Prostate gland (tissue), 2 donors: ENCODE results near the gene BACH1. TPM values are rescaled to one million over a fixed set of nuclear protein-coding genes. Genes with fewer than 3 reads are reported as not detected.

ENCODE experiments used
- DNase-seq: peaks from one replicate; pipeline ENCODE4 v3.0.0-alpha.2; 2019; ENCODE audit warnings: low spot score
- H3K27ac ChIP-seq, 2 donors: fragments of 200-600 bp; sonication (generic); 2 replicates each; pipeline ENCODE4 v1.5.1; 2017 to 2019
- H3K27me3 ChIP-seq: fragments of 200-600 bp; sonication (generic); replicated peaks from 2 replicates; pipeline ENCODE4 v1.5.1; 2019; ENCODE audit not compliant: insufficient read depth
- H3K36me3 ChIP-seq, 2 donors: fragments of 200-600 bp; sonication (generic); 1 replicate in 1 of 2; 2 replicates in 1 of 2; pipeline versions ENCODE4 v1.5.1 to v1.8.1; 2017 to 2019
- H3K4me1 ChIP-seq: fragments of 200-600 bp; sonication (generic); replicated peaks from 2 replicates; pipeline ENCODE4 v1.5.1; 2019
- H3K4me3 ChIP-seq, 2 donors: fragments of 200-600 bp; sonication (generic); 2 replicates each; pipeline ENCODE4 v1.5.1; 2017 to 2019
- H3K9me3 ChIP-seq: fragments of 200-600 bp; sonication (generic); 2 replicates; pipeline ENCODE4 v1.5.1; 2017
- POLR2A ChIP-seq: fragments of 450-650 bp; IDR thresholded peaks from one replicate; pipeline ENCODE4 v1.6.1; 2016; ENCODE audit warnings: antibody characterized with exemption, mild to moderate bottlenecking
- POLR2AphosphoS5 ChIP-seq: sonication (generic); formaldehyde crosslinking; IDR thresholded peaks from one replicate; pipeline ENCODE4 v1.6.1; 2017; ENCODE audit warnings: antibody characterized with exemption
- WGBS: methylation state at CpG from one replicate; pipeline ENCODE4 v1.1.5; 2018; 5-methylcytosine and 5-hydroxymethylcytosine counted together
- intact Hi-C: fragments of 100-400 bp; cut with DNase I; formaldehyde crosslinking; loops from one replicate; pipeline ENCODE4 v1.14.2; 2022
- total RNA-seq, 2 donors: library from RNA; depleted of rRNA; stranded (reverse); fragments of >200 nt; gene quantifications; one replicate each; pipeline ENCODE4 v1.1.0, GENCODE V29; 2016
- TF ChIP-seq, protein P1 (sequence below), 4 experiments: fragments of 200-600 bp in 2 of 4; fragments of 450-650 bp in 2 of 4; sonication (generic) in 2 of 4; IDR thresholded peaks; 1 replicate in 3 of 4; 2 replicates in 1 of 4; pipeline ENCODE4 v1.5.1; 2016 to 2019; ENCODE audit warnings: antibody characterized with exemption in 4 of 4, mild to moderate bottlenecking in 2 of 4, moderate library complexity in 2 of 4

Gene BACH1
- total RNA-seq, 2 donors from 2014 or later, result 42.4 to 46.2 TPM

DNA sequence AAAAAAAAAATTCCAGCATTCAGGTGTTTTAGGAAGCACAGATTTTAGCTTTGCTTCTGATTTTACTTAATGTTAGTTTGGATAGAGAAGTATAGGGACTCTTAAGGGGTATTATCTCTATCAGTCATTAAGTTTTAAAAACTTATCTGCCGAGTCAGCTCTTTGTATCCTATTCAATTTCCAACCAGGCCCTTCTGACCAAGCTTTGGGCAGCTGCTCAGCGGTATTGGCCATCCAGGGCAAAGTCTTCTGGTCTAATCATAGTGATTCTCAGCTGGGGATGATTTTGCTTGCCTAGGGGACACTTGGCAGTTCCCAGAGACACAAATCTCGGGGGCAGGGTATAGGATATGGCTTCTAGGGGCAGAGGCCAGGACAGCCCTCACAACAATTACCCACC is 47.6 kb downstream of the BACH1 start:
- 99% methylated on average over 3 of the region's 3 CpGs for WGBS
- Histone ChIP-seq H3K4me1 (no peaks in the 10 kb centered on the region), H3K27me3 (no peaks in the 10 kb centered on the region), H3K27ac (no peak overlapping the region), H3K4me3 (no peak overlapping the region), H3K36me3 (no peaks in the 10 kb centered on the region), H3K9me3 (no peaks in the 10 kb centered on the region)
- TF ChIP-seq POLR2A, result no peak
- TF ChIP-seq, protein P1, sequence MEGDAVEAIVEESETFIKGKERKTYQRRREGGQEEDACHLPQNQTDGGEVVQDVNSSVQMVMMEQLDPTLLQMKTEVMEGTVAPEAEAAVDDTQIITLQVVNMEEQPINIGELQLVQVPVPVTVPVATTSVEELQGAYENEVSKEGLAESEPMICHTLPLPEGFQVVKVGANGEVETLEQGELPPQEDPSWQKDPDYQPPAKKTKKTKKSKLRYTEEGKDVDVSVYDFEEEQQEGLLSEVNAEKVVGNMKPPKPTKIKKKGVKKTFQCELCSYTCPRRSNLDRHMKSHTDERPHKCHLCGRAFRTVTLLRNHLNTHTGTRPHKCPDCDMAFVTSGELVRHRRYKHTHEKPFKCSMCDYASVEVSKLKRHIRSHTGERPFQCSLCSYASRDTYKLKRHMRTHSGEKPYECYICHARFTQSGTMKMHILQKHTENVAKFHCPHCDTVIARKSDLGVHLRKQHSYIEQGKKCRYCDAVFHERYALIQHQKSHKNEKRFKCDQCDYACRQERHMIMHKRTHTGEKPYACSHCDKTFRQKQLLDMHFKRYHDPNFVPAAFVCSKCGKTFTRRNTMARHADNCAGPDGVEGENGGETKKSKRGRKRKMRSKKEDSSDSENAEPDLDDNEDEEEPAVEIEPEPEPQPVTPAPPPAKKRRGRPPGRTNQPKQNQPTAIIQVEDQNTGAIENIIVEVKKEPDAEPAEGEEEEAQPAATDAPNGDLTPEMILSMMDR (IDR thresholded peaks at IDR 0.05), result no peak
- no peak for TF ChIP-seq POLR2AphosphoS5
- no peak for DNase-seq
- intact Hi-C loops, result loop anchor here (5.0 kb wide), 1 partner anchor 184 kb away; no protein-coding TSS in a partner anchor

DNA sequence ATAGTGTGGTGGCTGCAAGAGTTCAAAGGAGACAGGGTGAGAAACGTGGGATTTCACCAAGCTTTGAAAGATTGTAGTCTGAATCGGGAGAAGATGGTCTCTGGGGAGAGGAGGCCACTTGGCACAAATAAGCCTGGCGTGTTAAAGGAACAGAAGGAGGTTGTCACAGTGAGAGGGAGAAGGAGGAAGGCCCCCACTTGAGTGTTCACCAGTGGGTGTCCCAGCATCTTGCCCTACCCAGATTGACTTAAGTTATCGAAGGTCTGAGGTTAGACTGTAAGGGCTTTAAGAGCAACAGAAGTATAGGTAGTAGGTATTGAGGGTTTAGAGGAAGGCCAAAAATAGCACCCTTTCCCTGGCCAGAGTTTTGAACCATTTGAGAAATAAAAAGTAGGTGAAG is 48.0 kb downstream of the BACH1 start:
- no peaks in the 10 kb centered on the region for H3K4me1 ChIP-seq
- H3K9me3 ChIP-seq, result no peaks in the 10 kb centered on the region
- no peaks in the 10 kb centered on the region for H3K36me3 ChIP-seq
- 92% methylated on average over 4 of the region's 4 CpGs for WGBS
- no peak for TF ChIP-seq POLR2A
- TF ChIP-seq POLR2AphosphoS5, result no peak
- TF ChIP-seq, protein P1 (IDR thresholded peaks at IDR 0.05), result no peak
- intact Hi-C loops, result loop anchor here (5.0 kb wide), 1 partner anchor 184 kb away; no protein-coding TSS in a partner anchor
- no peak overlapping the region for H3K4me3 ChIP-seq
- no peak for DNase-seq
- no peaks in the 10 kb centered on the region for H3K27me3 ChIP-seq
- H3K27ac ChIP-seq, result no peak overlapping the region

- Histone ChIP-seq H3K4me1 (no peaks in the 10 kb centered on the region), H3K36me3 (no peaks in the 10 kb centered on the region), H3K27ac (no peak overlapping the region), H3K4me3 (no peak overlapping the region), H3K27me3 (no peaks in the 10 kb centered on the region), H3K9me3 (no peaks in the 10 kb centered on the region)
- TF ChIP-seq POLR2A, result no peak
- TF ChIP-seq, protein P1 (IDR thresholded peaks at IDR 0.05), result no peak
- 53% methylated on average over 4 of the region's 4 CpGs for WGBS
- DNase-seq, result no peak
- intact Hi-C loops, result loop anchor here (5.0 kb wide), 1 partner anchor 185 kb away; no protein-coding TSS in a partner anchor
These were observed 48.6 kb downstream of the BACH1 start for GRCh38 chr21:29347274-29347681.

GRCh38 chr21:29349702-29350101 is 51.0 kb downstream of the BACH1 start:
- Histone ChIP-seq H3K9me3 (no peaks in the 10 kb centered on the region), H3K4me3 (no peak overlapping the region), H3K36me3 (no peaks in the 10 kb centered on the region), H3K27me3 (no peaks in the 10 kb centered on the region), H3K4me1 (no peaks in the 10 kb centered on the region), H3K27ac (no peak overlapping the region)
- TF ChIP-seq, protein P1 (IDR thresholded peaks at IDR 0.05), result no peak
- TF ChIP-seq POLR2A, result no peak
- TF ChIP-seq POLR2AphosphoS5, result no peak
- intact Hi-C loops, result loop anchor here (5.0 kb wide), 1 partner anchor 187 kb away; no protein-coding TSS in a partner anchor
- 93% methylated on average over 4 of the region's 4 CpGs for WGBS
- no peak for DNase-seq

GRCh38 chr21:29350246-29350779 is 51.6 kb downstream of the BACH1 start:
- H3K27ac ChIP-seq, result no peak overlapping the region
- TF ChIP-seq, protein P1 (IDR thresholded peaks at IDR 0.05), result no peak
- TF ChIP-seq POLR2AphosphoS5, result no peak
- TF ChIP-seq POLR2A, result no peak
- no peak for DNase-seq

More at GRCh38 chr21:29350246-29350779, 51.6 kb downstream of the BACH1 start:
- Histone ChIP-seq H3K27me3 (no peaks in the 10 kb centered on the region), H3K4me3 (no peak overlapping the region), H3K36me3 (no peaks in the 10 kb centered on the region), H3K9me3 (no peaks in the 10 kb centered on the region), H3K4me1 (no peaks in the 10 kb centered on the region)
- WGBS, result 95% methylated on average over 6 of the region's 6 CpGs
- intact Hi-C loops, result no loop called here
